Endothelial cell of umbilical vein (primary cell): Measurements from ENCODE around the gene ETS1.

Source experiments
- CTCF ChIP-seq, 2 donors: IDR thresholded peaks; 1 replicate in 1 of 2; 2 replicates in 1 of 2; pipeline ENCODE4 v1.5.1; 2011; ENCODE audit warnings: low read length in 2 of 2, mild to moderate bottlenecking in 2 of 2, moderate library complexity in 2 of 2, control low read depth in 1 of 2, inconsistent platforms in 1 of 2, low read depth in 1 of 2; ENCODE audit not compliant: insufficient read depth in 1 of 2; ENCODE audit errors: extremely low read depth in 1 of 2
- EZH2 ChIP-seq: IDR thresholded peaks from 2 replicates; pipeline ENCODE4 v1.6.1; 2012; ENCODE audit warnings: borderline replicate concordance, low read depth, mild to moderate bottlenecking, moderate library complexity, low read length, inconsistent platforms; ENCODE audit not compliant: severe bottlenecking
- FOS ChIP-seq: IDR thresholded peaks from 2 replicates; pipeline ENCODE4 v1.6.1; 2011; ENCODE audit warnings: mild to moderate bottlenecking, low read length, moderate library complexity, borderline replicate concordance; ENCODE audit not compliant: insufficient read depth
- JUN ChIP-seq: IDR thresholded peaks from 2 replicates; pipeline ENCODE4 v1.6.1; 2011; ENCODE audit warnings: borderline replicate concordance, low read depth; ENCODE audit not compliant: insufficient read length, insufficient read depth
- POLR2A ChIP-seq: IDR thresholded peaks from 2 replicates; pipeline ENCODE4 v1.6.1; 2012; ENCODE audit warnings: low read depth, mild to moderate bottlenecking, control low read depth, low read length
- POLR2AphosphoS5 ChIP-seq: IDR thresholded peaks from 2 replicates; pipeline ENCODE4 v1.6.1; 2012; ENCODE audit warnings: low read depth, mild to moderate bottlenecking, control low read depth, low read length, moderate library complexity; ENCODE audit not compliant: insufficient read depth

- TF ChIP-seq EZH2 (no peak), CTCF (IDR thresholded peaks at IDR 0.05; ENCODE audit: extremely low read depth in 1 of 2, insufficient read depth in 1 of 2, low read depth in 1 of 2, low read length in 2 of 2) (no peak), POLR2A (no peak), FOS (no peak), POLR2AphosphoS5 (no peak), JUN (no peak)
Observed at GRCh38 chr11:128615612-128616011, 28.3 kb upstream of the ETS1 start.
